ENCODE data around the gene MPG. TPM values are rescaled to one million over a fixed set of nuclear protein-coding genes. Genes with fewer than 3 reads are reported as not detected.

Gene MPG
- total and polyA plus RNA-seq, 9 donors: 0.60 to 90.9 (median 48.4) TPM

DNA sequence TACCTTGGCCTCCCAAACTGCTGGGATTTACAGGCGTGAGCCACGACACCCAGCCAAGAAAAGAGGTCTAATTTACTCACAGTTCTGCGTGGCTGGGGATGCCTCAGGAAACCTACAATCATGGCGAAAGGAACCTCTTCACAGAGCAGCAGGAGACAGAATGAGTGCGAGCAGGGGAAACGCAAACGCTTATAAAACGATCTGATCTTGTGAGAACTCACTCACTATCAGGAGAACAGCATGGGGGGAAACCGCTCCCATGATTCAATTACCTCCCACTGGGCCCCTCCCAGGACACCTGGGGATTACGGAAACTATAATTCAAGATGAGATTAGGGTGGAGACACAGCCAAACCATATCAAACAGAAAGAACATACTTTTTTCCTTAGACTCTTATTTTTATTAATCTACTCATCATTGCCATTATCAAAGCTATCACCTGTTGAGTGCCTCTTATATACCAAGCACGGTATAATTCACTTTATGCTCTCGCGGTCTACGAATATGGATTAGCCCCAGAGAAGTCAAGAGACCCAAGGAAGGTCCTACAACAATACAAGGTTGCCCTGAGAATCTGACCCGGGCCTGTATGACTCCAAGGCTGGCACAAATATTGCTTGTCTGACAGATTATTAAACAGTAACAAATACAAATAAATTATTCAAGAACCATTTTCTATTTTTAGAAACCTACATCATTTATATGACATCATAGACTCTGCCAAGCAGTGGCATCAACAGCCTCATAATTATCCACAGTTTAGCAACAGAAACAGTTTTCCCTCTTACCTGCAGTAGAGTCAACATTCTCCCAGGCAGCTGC lies 27.0 kb upstream of the MPG start:
- Histone ChIP-seq H3K9me3 (no peaks in the 10 kb centered on the region), H3K36me3 (no peaks in the 10 kb centered on the region), H3K27me3 (no peaks in the 10 kb centered on the region), H3K4me1 (ENCODE audit: insufficient read depth) (peaks cover 2% of the 10 kb centered on the region), H3K27ac (no peak overlapping the region), H3K4me3 (no peak overlapping the region)
- no peak for TF ChIP-seq POLR2A (IDR thresholded peaks at IDR 0.05)
- TF ChIP-seq EP300 (IDR thresholded peaks at IDR 0.05): no peak
- intact Hi-C loops (cut with DNase I): no loop called here
- 86 to 94% (median 90%) methylated on average over 15 of the region's 15 CpGs for WGBS, 3 donors
- no peak for DNase-seq

DNA sequence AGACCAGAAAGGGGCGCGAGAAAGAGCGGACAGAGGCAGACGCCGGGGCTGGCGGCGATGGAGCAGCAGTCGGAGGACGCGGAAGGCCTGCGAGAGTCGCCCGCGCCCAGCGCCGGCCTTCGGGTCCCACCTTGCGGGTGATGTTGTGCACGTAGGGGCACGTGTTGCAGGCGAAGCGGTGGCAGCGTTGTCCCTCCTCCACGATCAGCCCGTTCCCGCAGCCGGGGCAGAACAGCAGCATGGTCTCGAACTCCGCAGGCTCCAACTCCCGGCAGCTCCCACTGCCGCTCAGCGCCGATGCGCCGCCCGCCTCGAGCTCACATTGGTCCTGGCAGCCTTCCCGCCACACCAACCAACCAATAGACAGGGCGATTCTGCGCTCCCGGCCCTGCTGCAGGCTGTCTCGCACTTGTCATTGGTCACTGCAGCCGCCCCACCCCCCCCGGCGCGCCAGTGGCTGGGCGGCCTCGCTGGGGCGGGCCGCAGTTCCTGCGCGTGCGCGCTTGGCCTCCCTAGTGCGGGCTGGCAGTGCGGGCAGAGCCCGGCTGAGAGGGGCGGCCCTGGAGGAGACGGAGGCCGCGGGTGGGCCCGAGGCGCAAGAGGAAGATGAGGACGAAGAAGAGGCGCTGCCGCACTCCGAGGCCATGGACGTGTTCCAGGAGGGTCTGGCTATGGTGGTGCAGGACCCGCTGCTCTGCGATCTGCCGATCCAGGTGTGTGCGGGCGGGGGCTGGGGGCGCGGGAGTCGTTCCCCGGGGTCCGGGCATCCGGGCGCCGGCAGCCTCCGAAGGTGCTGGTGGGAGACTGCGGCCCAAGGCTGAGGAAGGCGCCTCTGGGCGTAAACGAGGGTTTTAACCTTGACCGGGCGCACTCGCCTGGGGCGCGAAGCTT lies 24.4 kb upstream of the MPG start, which contains the start of the genes POLR3K and SNRNP25:
TSS of gene POLR3K (minus strand) at position 263 of the 891 bp plus-strand sequence. CDS start at position 241, 22 bp downstream.
TSS of gene SNRNP25 (plus strand) at position 483 of the 891 bp plus-strand sequence. CDS start at position 672, 189 bp downstream.
- WGBS, 3 donors: 0 to 1% (median 0%) methylated on average over 71 to 91 of the region's 91 CpGs
- H3K4me3 ChIP-seq: peak within 1 kb of the TSS; percentile 91
- H3K27me3 ChIP-seq: no peaks in the 10 kb centered on the region
- H3K36me3 ChIP-seq: no peaks in the 10 kb centered on the region
- peak; percentile 98 to 100 (median 99) for DNase-seq
- peak; percentile 60 for TF ChIP-seq POLR2A (IDR thresholded peaks at IDR 0.05)
- TF ChIP-seq, protein P1, sequence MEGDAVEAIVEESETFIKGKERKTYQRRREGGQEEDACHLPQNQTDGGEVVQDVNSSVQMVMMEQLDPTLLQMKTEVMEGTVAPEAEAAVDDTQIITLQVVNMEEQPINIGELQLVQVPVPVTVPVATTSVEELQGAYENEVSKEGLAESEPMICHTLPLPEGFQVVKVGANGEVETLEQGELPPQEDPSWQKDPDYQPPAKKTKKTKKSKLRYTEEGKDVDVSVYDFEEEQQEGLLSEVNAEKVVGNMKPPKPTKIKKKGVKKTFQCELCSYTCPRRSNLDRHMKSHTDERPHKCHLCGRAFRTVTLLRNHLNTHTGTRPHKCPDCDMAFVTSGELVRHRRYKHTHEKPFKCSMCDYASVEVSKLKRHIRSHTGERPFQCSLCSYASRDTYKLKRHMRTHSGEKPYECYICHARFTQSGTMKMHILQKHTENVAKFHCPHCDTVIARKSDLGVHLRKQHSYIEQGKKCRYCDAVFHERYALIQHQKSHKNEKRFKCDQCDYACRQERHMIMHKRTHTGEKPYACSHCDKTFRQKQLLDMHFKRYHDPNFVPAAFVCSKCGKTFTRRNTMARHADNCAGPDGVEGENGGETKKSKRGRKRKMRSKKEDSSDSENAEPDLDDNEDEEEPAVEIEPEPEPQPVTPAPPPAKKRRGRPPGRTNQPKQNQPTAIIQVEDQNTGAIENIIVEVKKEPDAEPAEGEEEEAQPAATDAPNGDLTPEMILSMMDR (IDR thresholded peaks at IDR 0.05): no peak
- TF ChIP-seq EP300 (IDR thresholded peaks at IDR 0.05): no peak
- no peaks in the 10 kb centered on the region for H3K9me3 ChIP-seq
- peak within 1 kb of the TSS in 1 of 2 donors; percentile 57 for H3K27ac ChIP-seq
- intact Hi-C loops (cut with DNase I): no loop called here
- H3K4me1 ChIP-seq (ENCODE audit: insufficient read depth): peaks cover 2% of the 10 kb centered on the region

DNA sequence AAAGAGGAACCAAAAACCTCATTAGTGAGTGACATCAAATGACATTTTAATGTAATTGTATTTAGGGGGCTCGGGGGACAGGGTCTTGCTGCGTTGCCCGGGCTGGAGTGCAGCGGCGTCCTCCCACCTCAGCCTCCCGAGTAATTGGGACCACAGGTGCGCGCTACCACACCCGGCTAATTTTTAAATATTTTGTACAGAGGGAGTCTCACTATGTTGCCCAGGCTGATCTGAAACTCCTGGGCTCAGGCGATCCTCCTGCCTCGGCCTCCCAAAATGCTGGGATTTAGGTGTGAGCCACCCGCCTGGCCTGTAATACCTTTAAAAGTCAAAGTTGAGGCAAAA lies 23.8 kb upstream of the MPG start:
- H3K27me3 ChIP-seq: no peaks in the 10 kb centered on the region
- intact Hi-C loops (cut with DNase I): no loop called here
- DNase-seq: peak in 1 of 5 donors; percentile 22
- H3K36me3 ChIP-seq: no peaks in the 10 kb centered on the region
- H3K4me3 ChIP-seq: peak overlapping the region; percentile 69
- peak overlapping the region in 1 of 2 donors; percentile 57 for H3K27ac ChIP-seq
- H3K9me3 ChIP-seq: no peaks in the 10 kb centered on the region
- peaks cover 2% of the 10 kb centered on the region for H3K4me1 ChIP-seq (ENCODE audit: insufficient read depth)
- TF ChIP-seq, protein P1 (IDR thresholded peaks at IDR 0.05): no peak
- TF ChIP-seq EP300 (IDR thresholded peaks at IDR 0.05) (no peak), POLR2A (IDR thresholded peaks at IDR 0.05) (no peak)
- 29 to 41% (median 36%) methylated on average over 12 of the region's 12 CpGs for WGBS, 3 donors

DNA sequence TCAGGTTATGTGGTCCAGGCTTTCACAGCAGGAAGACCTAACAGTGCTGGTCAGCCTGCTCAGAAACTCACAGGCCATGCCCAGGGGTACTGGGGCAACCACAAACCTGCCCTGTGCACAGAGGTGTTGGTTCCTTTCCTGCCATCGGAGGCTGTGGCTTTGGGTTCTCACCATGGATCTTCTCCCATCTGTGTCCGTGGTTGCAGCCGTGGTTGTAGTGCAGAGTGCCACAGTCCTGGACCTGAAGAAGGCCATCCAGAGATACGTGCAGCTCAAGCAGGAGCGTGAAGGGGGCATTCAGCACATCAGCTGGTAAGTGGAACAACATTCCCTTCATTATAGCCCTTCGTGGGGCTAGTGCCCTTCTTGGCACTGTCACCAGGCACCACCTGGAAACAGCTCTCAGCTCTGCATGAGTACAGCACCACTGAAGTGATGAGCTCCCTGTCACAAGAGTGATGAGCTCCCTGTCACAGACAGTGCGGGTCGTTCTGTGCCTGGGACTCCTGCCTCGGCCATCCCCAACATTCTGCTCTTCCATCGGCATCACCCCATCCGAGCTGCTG lies 22.4 kb upstream of the MPG start:
- TF ChIP-seq EP300 (IDR thresholded peaks at IDR 0.05): no peak
- TF ChIP-seq, protein P1 (IDR thresholded peaks at IDR 0.05): no peak
- no peak for TF ChIP-seq POLR2A (IDR thresholded peaks at IDR 0.05)

More for the DNA sequence above, 22.4 kb upstream of the MPG start:
- H3K36me3 ChIP-seq: no peaks in the 10 kb centered on the region
- H3K4me1 ChIP-seq (ENCODE audit: insufficient read depth): peaks cover 2% of the 10 kb centered on the region
- no peak for DNase-seq
- intact Hi-C loops (cut with DNase I): no loop called here
- 78 to 80% (median 80%) methylated on average over 11 of the region's 11 CpGs for WGBS, 3 donors
- H3K27me3 ChIP-seq: no peaks in the 10 kb centered on the region
- H3K27ac ChIP-seq: no peak overlapping the region
- H3K9me3 ChIP-seq: no peaks in the 10 kb centered on the region
- no peak overlapping the region for H3K4me3 ChIP-seq
